ENCODE data around the gene ITPRIPL1.

ITPRIPL1 gene

GRCh38 chr2:96317584-96317997 is 7.5 kb upstream of the ITPRIPL1 start:
- peaks cover 4% of the 10 kb centered on the region for H3K4me1 ChIP-seq (ENCODE audit: insufficient read depth, poor library complexity, severe bottlenecking)
- H3K36me3 ChIP-seq (ENCODE audit: low read depth): no peaks in the 10 kb centered on the region
- ATAC-seq (ENCODE audit: low read depth) (no peak), DNase-seq (ENCODE audit: low spot score) (no peak)
- H3K27me3 ChIP-seq (ENCODE audit: insufficient read depth, poor library complexity, severe bottlenecking): peaks cover 24% of the 10 kb centered on the region
- no peak overlapping the region for H3K27ac ChIP-seq (ENCODE audit: poor library complexity, severe bottlenecking)
- no peak overlapping the region for H3K4me3 ChIP-seq (ENCODE audit: severe bottlenecking)
- no peak for TF ChIP-seq CTCF (IDR thresholded peaks at IDR 0.05; ENCODE audit: poor library complexity, severe bottlenecking)
- H3K9me3 ChIP-seq (ENCODE audit: severe bottlenecking): no peaks in the 10 kb centered on the region

GRCh38 chr2:96318723-96319122 is 6.4 kb upstream of the ITPRIPL1 start:
- Histone ChIP-seq H3K4me3 (ENCODE audit: severe bottlenecking) (no peak overlapping the region), H3K9me3 (ENCODE audit: severe bottlenecking) (no peaks in the 10 kb centered on the region), H3K27ac (ENCODE audit: poor library complexity, severe bottlenecking) (no peak overlapping the region), H3K4me1 (ENCODE audit: insufficient read depth, poor library complexity, severe bottlenecking) (peaks cover 4% of the 10 kb centered on the region), H3K27me3 (ENCODE audit: insufficient read depth, poor library complexity, severe bottlenecking) (peaks cover 35% of the 10 kb centered on the region), H3K36me3 (ENCODE audit: low read depth) (no peaks in the 10 kb centered on the region)
- ATAC-seq (ENCODE audit: low read depth) (no peak), DNase-seq (ENCODE audit: low spot score) (no peak)
- TF ChIP-seq CTCF (IDR thresholded peaks at IDR 0.05; ENCODE audit: poor library complexity, severe bottlenecking): no peak

GRCh38 chr2:96319396-96319795 is 5.7 kb upstream of the ITPRIPL1 start:
- Histone ChIP-seq H3K4me1 (ENCODE audit: insufficient read depth, poor library complexity, severe bottlenecking) (peaks cover 4% of the 10 kb centered on the region), H3K4me3 (ENCODE audit: severe bottlenecking) (no peak overlapping the region), H3K27me3 (ENCODE audit: insufficient read depth, poor library complexity, severe bottlenecking) (peaks cover 41% of the 10 kb centered on the region), H3K9me3 (ENCODE audit: severe bottlenecking) (no peaks in the 10 kb centered on the region), H3K36me3 (ENCODE audit: low read depth) (no peaks in the 10 kb centered on the region), H3K27ac (ENCODE audit: poor library complexity, severe bottlenecking) (no peak overlapping the region)
- DNase-seq (ENCODE audit: low spot score) (no peak), ATAC-seq (ENCODE audit: low read depth) (no peak)
- no peak for TF ChIP-seq CTCF (IDR thresholded peaks at IDR 0.05; ENCODE audit: poor library complexity, severe bottlenecking)

GRCh38 chr2:96320326-96320725 is 4.8 kb upstream of the ITPRIPL1 start:
- H3K4me3 ChIP-seq (ENCODE audit: severe bottlenecking): no peak overlapping the region
- no peak for ATAC-seq (ENCODE audit: low read depth)

More at GRCh38 chr2:96320326-96320725, 4.8 kb upstream of the ITPRIPL1 start:
- peaks cover 4% of the 10 kb centered on the region for H3K4me1 ChIP-seq (ENCODE audit: insufficient read depth, poor library complexity, severe bottlenecking)
- H3K9me3 ChIP-seq (ENCODE audit: severe bottlenecking): no peaks in the 10 kb centered on the region
- no peak for TF ChIP-seq CTCF (IDR thresholded peaks at IDR 0.05; ENCODE audit: poor library complexity, severe bottlenecking)
- no peak overlapping the region for H3K27ac ChIP-seq (ENCODE audit: poor library complexity, severe bottlenecking)
- H3K36me3 ChIP-seq (ENCODE audit: low read depth): no peaks in the 10 kb centered on the region
- peaks cover 49% of the 10 kb centered on the region for H3K27me3 ChIP-seq (ENCODE audit: insufficient read depth, poor library complexity, severe bottlenecking)
- no peak for DNase-seq (ENCODE audit: low spot score)
